Measurements from ENCODE around the gene HORMAD1.
"Not testable (repeated sequence)": the region's sequence is repeated elsewhere in the genome, so short reads cannot be mapped to it uniquely, and the experiment has no call there.

- TF ChIP-seq CTCF (IDR thresholded peaks at IDR 0.05; ENCODE audit: poor library complexity); EZH2 (IDR thresholded peaks at IDR 0.05; ENCODE audit: borderline replicate concordance): not testable (repeated sequence)
These were observed 11.7 kb downstream of the HORMAD1 start for GRCh38 chr1:150709031-150709430.

Measured in hepatocyte (in vitro differentiated cells).